Uterus (tissue), 4 donors: ENCODE results near the gene PEAK1. TPM values are rescaled to one million over a fixed set of nuclear protein-coding genes. Genes with fewer than 3 reads are reported as not detected.

Experiments
- DNase-seq, 2 donors: peaks; one replicate each; pipeline ENCODE4 v3.0.0-alpha.2; 2019 to 2020
- H3K27ac ChIP-seq, 2 donors: fragments of 200-600 bp; sonication (generic); 1 replicate in 1 of 2; 2 replicates in 1 of 2; pipeline ENCODE4 v1.5.1; 2016 to 2018
- H3K27me3 ChIP-seq, 2 donors: fragments of 200-600 bp; sonication (generic); one replicate each; pipeline ENCODE4 v1.5.1; 2018 to 2019; ENCODE audit warnings: control low read depth in 1 of 2
- H3K36me3 ChIP-seq, 2 donors: fragments of 200-600 bp; sonication (generic); one replicate each; pipeline ENCODE4 v1.5.1; 2019; ENCODE audit warnings: control low read depth in 1 of 2
- H3K4me1 ChIP-seq, 2 donors: fragments of 200-600 bp; sonication (generic); one replicate each; pipeline ENCODE4 v1.5.1; 2018 to 2019; ENCODE audit warnings: control low read depth in 1 of 2
- H3K4me3 ChIP-seq, 2 donors: fragments of 200-600 bp; sonication (generic); 1 replicate in 1 of 2; 2 replicates in 1 of 2; pipeline ENCODE4 v1.5.1; 2018 to 2019; ENCODE audit warnings: mild to moderate bottlenecking in 1 of 2
- H3K9me3 ChIP-seq, 2 donors: fragments of 200-600 bp; sonication (generic); one replicate each; pipeline ENCODE4 v1.5.1; 2019; ENCODE audit warnings: control low read depth in 1 of 2
- CTCF ChIP-seq, 4 experiments: fragments of 200-600 bp in 2 of 4; fragments of 450-650 bp in 2 of 4; sonication (generic) in 2 of 4; IDR thresholded peaks; one replicate each; pipeline ENCODE4 v1.5.1; 2016 to 2019; ENCODE audit warnings: antibody characterized with exemption in 4 of 4, mild to moderate bottlenecking in 2 of 4, moderate library complexity in 1 of 4
- POLR2A ChIP-seq, 2 donors: fragments of 450-650 bp; IDR thresholded peaks; one replicate each; pipeline ENCODE4 v1.6.1; 2016; ENCODE audit warnings: antibody characterized with exemption in 2 of 2, mild to moderate bottlenecking in 1 of 2, moderate library complexity in 1 of 2
- intact Hi-C: fragments of 100-400 bp; cut with DNase I; formaldehyde crosslinking; loops from one replicate; pipeline ENCODE4 v1.15.1; 2023; ENCODE audit warnings: low total_unique reads
- total RNA-seq, 4 donors: library from RNA; depleted of rRNA in 3 of 4; stranded (reverse); fragments of >200 nt in 3 of 4; gene quantifications; one replicate each; pipeline versions ENCODE4 v1.1.0 to v1.2.4, GENCODE V29; 2014 to 2023
- donor health status: DM: yes; HTN: yes; CAD: no.

PEAK1 gene
- total RNA-seq, 4 donors from 2014 or later, result 14.4 to 87.3 (median 43.5) TPM

GRCh38 chr15:77384589-77385359, 35.1 kb downstream of the PEAK1 start:
- Histone ChIP-seq H3K4me3 (no peak overlapping the region), H3K9me3 (no peaks in the 10 kb centered on the region), H3K27me3 (no peaks in the 10 kb centered on the region), H3K36me3 (no peaks in the 10 kb centered on the region), H3K4me1 (no peaks in the 10 kb centered on the region), H3K27ac (no peak overlapping the region)
- TF ChIP-seq POLR2A (IDR thresholded peaks at IDR 0.05) (no peak), CTCF (IDR thresholded peaks at IDR 0.05) (no peak)
- DNase-seq, result no peak
- intact Hi-C loops, result no loop called here

GRCh38 chr15:77384086-77384485, 35.8 kb downstream of the PEAK1 start:
- intact Hi-C loops, result no loop called here
- Histone ChIP-seq H3K4me3 (no peak overlapping the region), H3K9me3 (no peaks in the 10 kb centered on the region), H3K36me3 (no peaks in the 10 kb centered on the region), H3K27ac (no peak overlapping the region), H3K27me3 (no peaks in the 10 kb centered on the region), H3K4me1 (no peaks in the 10 kb centered on the region)
- TF ChIP-seq POLR2A (IDR thresholded peaks at IDR 0.05), result no peak
- no peak for TF ChIP-seq CTCF (IDR thresholded peaks at IDR 0.05)
- no peak for DNase-seq

- no peaks in the 10 kb centered on the region for H3K36me3 ChIP-seq
- no peak overlapping the region for H3K27ac ChIP-seq
- no peaks in the 10 kb centered on the region for H3K4me1 ChIP-seq
- intact Hi-C loops, result no loop called here
- no peak overlapping the region for H3K4me3 ChIP-seq
- H3K27me3 ChIP-seq, result no peaks in the 10 kb centered on the region
- no peak for TF ChIP-seq POLR2A (IDR thresholded peaks at IDR 0.05)
- no peak for TF ChIP-seq CTCF (IDR thresholded peaks at IDR 0.05)
- H3K9me3 ChIP-seq, result no peaks in the 10 kb centered on the region
- DNase-seq, result no peak
Observed at GRCh38 chr15:77380033-77380432, 39.9 kb downstream of the PEAK1 start.

- intact Hi-C loops, result no loop called here
- TF ChIP-seq POLR2A (IDR thresholded peaks at IDR 0.05), result no peak
- no peak for TF ChIP-seq CTCF (IDR thresholded peaks at IDR 0.05)
- H3K4me1 ChIP-seq, result no peaks in the 10 kb centered on the region
- no peaks in the 10 kb centered on the region for H3K9me3 ChIP-seq
- no peak overlapping the region for H3K4me3 ChIP-seq
- DNase-seq, result no peak
- no peaks in the 10 kb centered on the region for H3K36me3 ChIP-seq
- no peak overlapping the region for H3K27ac ChIP-seq
- no peaks in the 10 kb centered on the region for H3K27me3 ChIP-seq
Observed at GRCh38 chr15:77376770-77377169, 43.1 kb downstream of the PEAK1 start.

- Histone ChIP-seq H3K4me1 (no peaks in the 10 kb centered on the region), H3K4me3 (no peak overlapping the region), H3K27me3 (no peaks in the 10 kb centered on the region), H3K36me3 (no peaks in the 10 kb centered on the region), H3K9me3 (no peaks in the 10 kb centered on the region), H3K27ac (no peak overlapping the region)
- no peak for DNase-seq
- no peak for TF ChIP-seq POLR2A (IDR thresholded peaks at IDR 0.05)
- TF ChIP-seq CTCF (IDR thresholded peaks at IDR 0.05), result no peak
- intact Hi-C loops, result no loop called here
Observed at GRCh38 chr15:77375133-77375532, 44.8 kb downstream of the PEAK1 start.
